ENCODE data around the gene SERINC4.
"Not testable (repeated sequence)": the region's sequence is repeated elsewhere in the genome, so short reads cannot be mapped to it uniquely, and the experiment has no call there.

DNA sequence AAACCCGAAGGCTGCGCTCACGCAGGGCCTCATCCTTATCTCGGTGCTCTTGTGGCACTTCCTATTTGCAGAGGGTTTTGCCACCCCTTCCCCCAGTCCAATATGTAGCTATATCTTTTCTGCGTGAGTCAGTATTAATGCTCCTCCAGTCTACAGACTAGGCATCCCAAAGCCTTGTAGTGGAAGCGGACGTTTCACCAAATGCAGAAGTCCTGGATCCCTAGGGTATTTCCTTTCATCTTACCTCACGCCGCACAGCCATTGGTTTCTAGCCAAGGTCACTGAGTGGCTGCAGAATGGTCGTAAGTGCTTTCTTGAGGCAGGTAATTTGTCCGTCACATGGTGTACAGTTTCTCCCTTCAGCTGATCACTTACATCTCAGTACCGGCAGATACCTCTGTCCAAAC, 53.1 kb downstream of the SERINC4 start:
- TF ChIP-seq, protein P1, sequence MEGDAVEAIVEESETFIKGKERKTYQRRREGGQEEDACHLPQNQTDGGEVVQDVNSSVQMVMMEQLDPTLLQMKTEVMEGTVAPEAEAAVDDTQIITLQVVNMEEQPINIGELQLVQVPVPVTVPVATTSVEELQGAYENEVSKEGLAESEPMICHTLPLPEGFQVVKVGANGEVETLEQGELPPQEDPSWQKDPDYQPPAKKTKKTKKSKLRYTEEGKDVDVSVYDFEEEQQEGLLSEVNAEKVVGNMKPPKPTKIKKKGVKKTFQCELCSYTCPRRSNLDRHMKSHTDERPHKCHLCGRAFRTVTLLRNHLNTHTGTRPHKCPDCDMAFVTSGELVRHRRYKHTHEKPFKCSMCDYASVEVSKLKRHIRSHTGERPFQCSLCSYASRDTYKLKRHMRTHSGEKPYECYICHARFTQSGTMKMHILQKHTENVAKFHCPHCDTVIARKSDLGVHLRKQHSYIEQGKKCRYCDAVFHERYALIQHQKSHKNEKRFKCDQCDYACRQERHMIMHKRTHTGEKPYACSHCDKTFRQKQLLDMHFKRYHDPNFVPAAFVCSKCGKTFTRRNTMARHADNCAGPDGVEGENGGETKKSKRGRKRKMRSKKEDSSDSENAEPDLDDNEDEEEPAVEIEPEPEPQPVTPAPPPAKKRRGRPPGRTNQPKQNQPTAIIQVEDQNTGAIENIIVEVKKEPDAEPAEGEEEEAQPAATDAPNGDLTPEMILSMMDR (IDR thresholded peaks at IDR 0.05), result not testable (repeated sequence)
- TF ChIP-seq POLR2A, POLR2AphosphoS5, EP300 (IDR thresholded peaks at IDR 0.05): not testable (repeated sequence)
